HG03457 (cell line): Measurements from ENCODE around the gene KCNMA1.

Source experiments
- ATAC-seq: cut with Tn5 transposase; IDR thresholded peaks from one replicate; pipeline ENCODE4 v1.9.1; 2021; ENCODE audit warnings: moderate number of reproducible peaks; ENCODE audit not compliant: unreplicated experiment

KCNMA1 gene

GRCh38 chr10:77104459-77104980 is 533.1 kb downstream of the KCNMA1 start:
- no peak for ATAC-seq

GRCh38 chr10:77103213-77103612 is 534.4 kb downstream of the KCNMA1 start:
- ATAC-seq = no peak

GRCh38 chr10:77101341-77101740 is 536.3 kb downstream of the KCNMA1 start:
- ATAC-seq = no peak

GRCh38 chr10:77099136-77099535 is 538.5 kb downstream of the KCNMA1 start:
- no peak for ATAC-seq

GRCh38 chr10:77097625-77098024 is 540.0 kb downstream of the KCNMA1 start:
- ATAC-seq = no peak

- ATAC-seq = no peak
Measured at GRCh38 chr10:77093126-77093525, 544.5 kb downstream of the KCNMA1 start.

- no peak for ATAC-seq
Measured at GRCh38 chr10:77091597-77092165, 545.9 kb downstream of the KCNMA1 start.

GRCh38 chr10:77090381-77091356 is 546.9 kb downstream of the KCNMA1 start:
- ATAC-seq = no peak

GRCh38 chr10:77087366-77087765 is 550.2 kb downstream of the KCNMA1 start:
- ATAC-seq = no peak

- ATAC-seq = no peak
Measured at GRCh38 chr10:77086081-77086480, 551.5 kb downstream of the KCNMA1 start.

- no peak for ATAC-seq
Measured at GRCh38 chr10:77085344-77085743, 552.3 kb downstream of the KCNMA1 start.

GRCh38 chr10:77084431-77085144 is 553.0 kb downstream of the KCNMA1 start:
- ATAC-seq = no peak

GRCh38 chr10:77082601-77083252 is 554.9 kb downstream of the KCNMA1 start:
- ATAC-seq = no peak

- no peak for ATAC-seq
Measured at GRCh38 chr10:77081481-77081891, 556.1 kb downstream of the KCNMA1 start.

GRCh38 chr10:77080361-77081027 is 557.1 kb downstream of the KCNMA1 start:
- no peak for ATAC-seq

- no peak for ATAC-seq
Measured at GRCh38 chr10:77079592-77080300, 557.9 kb downstream of the KCNMA1 start.

- ATAC-seq = no peak
Measured at GRCh38 chr10:77077316-77077945, 560.2 kb downstream of the KCNMA1 start.

GRCh38 chr10:77075926-77076325 is 561.7 kb downstream of the KCNMA1 start:
- no peak for ATAC-seq

GRCh38 chr10:77074104-77074624 is 563.4 kb downstream of the KCNMA1 start:
- ATAC-seq = no peak
